Thoracic aorta (tissue), 2 donors: ENCODE results near the gene MINDY2. TPM values are rescaled to one million over a fixed set of nuclear protein-coding genes. Genes with fewer than 3 reads are reported as not detected.

Experiments
- ATAC-seq: fragments of 150-250 bp; one replicate; pipeline ENCODE4 v1.8.0; 2017; ENCODE audit warnings: low read depth; ENCODE audit not compliant: insufficient number of reproducible peaks, low FRiP score
- DNase-seq: peaks from one replicate; pipeline ENCODE4 v3.0.0-alpha.2; 2020; ENCODE audit warnings: low spot score
- H3K27ac ChIP-seq, 2 donors: fragments of 200-600 bp; sonication (generic); 1 replicate in 1 of 2; 2 replicates in 1 of 2; pipeline ENCODE4 v1.5.1; 2016; ENCODE audit warnings: mild to moderate bottlenecking in 2 of 2, moderate library complexity in 2 of 2
- H3K27me3 ChIP-seq: fragments of 200-600 bp; sonication (generic); replicated peaks from 2 replicates; pipeline ENCODE4 v1.6.0; 2016; ENCODE audit warnings: mild to moderate bottlenecking; ENCODE audit not compliant: insufficient read depth
- H3K36me3 ChIP-seq: fragments of 200-600 bp; sonication (generic); one replicate; pipeline ENCODE4 v1.5.1; 2016
- H3K4me1 ChIP-seq, 2 donors: fragments of 200-600 bp; sonication (generic); 1 replicate in 1 of 2; 2 replicates in 1 of 2; pipeline versions ENCODE4 v1.5.1 to v1.6.0; 2016; ENCODE audit warnings: low read depth in 2 of 2, mild to moderate bottlenecking in 1 of 2; ENCODE audit not compliant: control insufficient read depth in 1 of 2
- H3K4me3 ChIP-seq: fragments of 200-600 bp; sonication (generic); 2 replicates; pipeline ENCODE4 v1.5.1; 2016; ENCODE audit warnings: mild to moderate bottlenecking
- H3K9me3 ChIP-seq: fragments of 200-600 bp; sonication (generic); 2 replicates; pipeline ENCODE4 v1.5.1; 2016
- CTCF ChIP-seq: fragments of 200-600 bp; sonication (generic); IDR thresholded peaks from one replicate; pipeline ENCODE4 v1.5.1; 2019; ENCODE audit warnings: antibody characterized with exemption
- total RNA-seq, 2 donors: library from RNA; depleted of rRNA; stranded (reverse); fragments of >200 nt; gene quantifications; one replicate each; pipeline versions ENCODE4 v1.1.0 to v1.2.3, GENCODE V29; 2016

Gene MINDY2
- total RNA-seq, 2 donors from 2014 or later, result 32.0 to 39.4 TPM

- Histone ChIP-seq H3K36me3 (no peaks in the 10 kb centered on the region), H3K27me3 (no peaks in the 10 kb centered on the region), H3K27ac (no peak overlapping the region), H3K4me1 (peaks cover 6 to 23% of the 10 kb centered on the region in 2 donors), H3K9me3 (no peaks in the 10 kb centered on the region), H3K4me3 (no peak overlapping the region)
- DNase-seq (no peak), ATAC-seq (no peak)
- no peak for TF ChIP-seq CTCF
These were observed 14.3 kb downstream of the MINDY2 start for GRCh38 chr15:58785355-58785754.

GRCh38 chr15:58788056-58788710 lies 17.1 kb downstream of the MINDY2 start:
- Histone ChIP-seq H3K36me3 (no peaks in the 10 kb centered on the region), H3K9me3 (no peaks in the 10 kb centered on the region), H3K27ac (no peak overlapping the region), H3K27me3 (no peaks in the 10 kb centered on the region), H3K4me1 (peaks cover 0 to 17% of the 10 kb centered on the region in 2 donors), H3K4me3 (no peak overlapping the region)
- ATAC-seq (no peak), DNase-seq (no peak)
- no peak for TF ChIP-seq CTCF

GRCh38 chr15:58793862-58794261 lies 22.8 kb downstream of the MINDY2 start:
- Histone ChIP-seq H3K27me3 (no peaks in the 10 kb centered on the region), H3K4me1 (peaks cover 0 to 12% of the 10 kb centered on the region in 2 donors), H3K27ac (no peak overlapping the region), H3K9me3 (no peaks in the 10 kb centered on the region), H3K36me3 (no peaks in the 10 kb centered on the region), H3K4me3 (no peak overlapping the region)
- DNase-seq (no peak), ATAC-seq (no peak)
- TF ChIP-seq CTCF, result no peak

GRCh38 chr15:58795825-58796224 lies 24.7 kb downstream of the MINDY2 start:
- Histone ChIP-seq H3K27ac (no peak overlapping the region), H3K27me3 (no peaks in the 10 kb centered on the region), H3K9me3 (no peaks in the 10 kb centered on the region), H3K4me3 (no peak overlapping the region), H3K36me3 (no peaks in the 10 kb centered on the region), H3K4me1 (peaks cover 0 to 12% of the 10 kb centered on the region in 2 donors)
- TF ChIP-seq CTCF, result no peak
- ATAC-seq (no peak), DNase-seq (no peak)

GRCh38 chr15:58797505-58797904 lies 26.4 kb downstream of the MINDY2 start:
- no peak for DNase-seq
- H3K4me1 ChIP-seq, result peaks cover 0 to 12% of the 10 kb centered on the region in 2 donors
- H3K9me3 ChIP-seq, result no peaks in the 10 kb centered on the region
- H3K27me3 ChIP-seq, result no peaks in the 10 kb centered on the region
- H3K27ac ChIP-seq, result no peak overlapping the region
- no peaks in the 10 kb centered on the region for H3K36me3 ChIP-seq
- no peak for TF ChIP-seq CTCF
- H3K4me3 ChIP-seq, result no peak overlapping the region
- ATAC-seq, result no peak
